Omental fat pad (tissue), 4 donors: ENCODE data around the gene RAC2. TPM values are rescaled to one million over a fixed set of nuclear protein-coding genes. Genes with fewer than 3 reads are reported as not detected.
"Not testable (repeated sequence)": the region's sequence is repeated elsewhere in the genome, so short reads cannot be mapped to it uniquely, and the experiment has no call there.

Experiments
- ATAC-seq: fragments of 150-250 bp; one replicate; pipeline ENCODE4 v1.9.1; 2016; ENCODE audit warnings: mild to moderate bottlenecking, moderate library complexity; ENCODE audit not compliant: low FRiP score
- DNase-seq: peaks from one replicate; pipeline ENCODE4 v3.0.0-alpha.2; 2019; ENCODE audit warnings: low spot score
- CTCF ChIP-seq, 3 donors: fragments of 450-650 bp; IDR thresholded peaks; one replicate each; pipeline ENCODE4 v1.5.1; 2016 to 2017; ENCODE audit warnings: antibody characterized with exemption in 3 of 3, mild to moderate bottlenecking in 3 of 3, moderate library complexity in 2 of 3
- total RNA-seq, 4 donors: library from RNA; depleted of rRNA; stranded (reverse); fragments of >200 nt; gene quantifications; one replicate each; pipeline ENCODE4 v1.1.0, GENCODE V29; 2016

The RAC2 gene
- total RNA-seq, 4 donors from 2014 or later: 11.0 to 51.6 (median 20.0) TPM

GRCh38 chr22:37234736-37235711 lies 9.0 kb downstream of the RAC2 start:
- no peak for ATAC-seq
- no peak for TF ChIP-seq CTCF (IDR thresholded peaks at IDR 0.05)
- no peak for DNase-seq

- ATAC-seq (no peak), DNase-seq (no peak)
- TF ChIP-seq CTCF (IDR thresholded peaks at IDR 0.05): no peak
Measured at GRCh38 chr22:37233751-37234631, 10.1 kb downstream of the RAC2 start.

- not testable (repeated sequence) for DNase-seq, ATAC-seq
Measured at GRCh38 chr22:37233371-37233750, 10.7 kb downstream of the RAC2 start.

- no peak for TF ChIP-seq CTCF (IDR thresholded peaks at IDR 0.05)
- ATAC-seq: no peak
- DNase-seq: no peak
Measured at GRCh38 chr22:37232140-37232998, 11.7 kb downstream of the RAC2 start.

GRCh38 chr22:37231406-37232139 lies 12.5 kb downstream of the RAC2 start:
- no peak for TF ChIP-seq CTCF (IDR thresholded peaks at IDR 0.05)
- DNase-seq (no peak), ATAC-seq (no peak)

GRCh38 chr22:37230673-37231405 lies 13.2 kb downstream of the RAC2 start:
- ATAC-seq (no peak), DNase-seq (no peak)
- no peak for TF ChIP-seq CTCF (IDR thresholded peaks at IDR 0.05)
